ENCODE data around the gene UAP1L1.

DNA sequence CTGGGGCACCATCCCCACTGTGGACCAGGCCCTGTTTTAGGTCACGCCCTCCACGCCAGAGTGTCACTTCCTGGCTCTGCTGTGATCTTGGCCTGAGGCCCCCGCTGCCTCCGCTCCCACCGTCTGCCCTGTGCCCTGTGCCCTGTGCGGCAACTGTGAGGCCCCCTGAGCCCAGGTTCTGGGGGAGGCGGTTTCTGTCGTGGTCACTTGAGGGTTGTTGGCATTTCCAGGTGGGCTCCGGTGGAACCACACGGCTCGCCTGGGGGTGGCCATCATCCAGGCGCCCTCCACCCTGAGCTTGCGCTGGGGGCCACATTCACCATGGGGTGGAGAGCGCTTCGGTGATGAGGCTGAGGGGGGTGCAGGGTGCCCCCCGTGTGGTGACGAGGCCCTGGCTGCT lies 30.7 kb downstream of the UAP1L1 start:
- TF ChIP-seq POLR2A (IDR thresholded peaks at IDR 0.05), result no peak
- TF ChIP-seq, protein P1, sequence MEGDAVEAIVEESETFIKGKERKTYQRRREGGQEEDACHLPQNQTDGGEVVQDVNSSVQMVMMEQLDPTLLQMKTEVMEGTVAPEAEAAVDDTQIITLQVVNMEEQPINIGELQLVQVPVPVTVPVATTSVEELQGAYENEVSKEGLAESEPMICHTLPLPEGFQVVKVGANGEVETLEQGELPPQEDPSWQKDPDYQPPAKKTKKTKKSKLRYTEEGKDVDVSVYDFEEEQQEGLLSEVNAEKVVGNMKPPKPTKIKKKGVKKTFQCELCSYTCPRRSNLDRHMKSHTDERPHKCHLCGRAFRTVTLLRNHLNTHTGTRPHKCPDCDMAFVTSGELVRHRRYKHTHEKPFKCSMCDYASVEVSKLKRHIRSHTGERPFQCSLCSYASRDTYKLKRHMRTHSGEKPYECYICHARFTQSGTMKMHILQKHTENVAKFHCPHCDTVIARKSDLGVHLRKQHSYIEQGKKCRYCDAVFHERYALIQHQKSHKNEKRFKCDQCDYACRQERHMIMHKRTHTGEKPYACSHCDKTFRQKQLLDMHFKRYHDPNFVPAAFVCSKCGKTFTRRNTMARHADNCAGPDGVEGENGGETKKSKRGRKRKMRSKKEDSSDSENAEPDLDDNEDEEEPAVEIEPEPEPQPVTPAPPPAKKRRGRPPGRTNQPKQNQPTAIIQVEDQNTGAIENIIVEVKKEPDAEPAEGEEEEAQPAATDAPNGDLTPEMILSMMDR (IDR thresholded peaks at IDR 0.05), result no peak
